HepG2 (cell line): ENCODE data around the gene ACYP2. TPM values are rescaled to one million over a fixed set of nuclear protein-coding genes. Genes with fewer than 3 reads are reported as not detected.

ENCODE experiments used
- ATAC-seq: fragments of 200-7000 bp; cut with Tn5 transposase; 3 replicates; pipeline ENCODE4 v1.9.1; 2020; ENCODE audit warnings: mild to moderate bottlenecking, moderate library complexity
- BruUV-seq: library from RNA; stranded (reverse); fragments of 400-500 nt; replicated peaks from 2 replicates; lab custom pipeline; 2021; lab: Mats Ljungman, UMichigan
- CTCF ChIA-PET: fragments of 300-600 bp; formaldehyde crosslinking; extraction: SDS; loops from one replicate; lab custom pipeline; 2021; ENCODE audit warnings: low total read pairs, inconsistent platforms, low intra/inter-chr PET ratio; lab: Yijun Ruan, JAX
- POLR2A ChIA-PET: fragments of 350-600 bp; sonication (Branson Sonifier 250); formaldehyde crosslinking; loops from one replicate; lab custom pipeline; 2020; ENCODE audit warnings: antibody characterized with exemption, inconsistent platforms; lab: Yijun Ruan, JAX
- DNase-seq: peaks from one replicate; pipeline ENCODE4 v3.0.0-alpha.2; 2015; ENCODE audit warnings: low spot score
- FAIRE-seq: peaks from 3 replicates; lab custom pipeline; 2011; peaks lifted over from hg19 to GRCh38; lab: Jason Lieb, UNC
- H2AFZ ChIP-seq: one replicate; pipeline ENCODE4 v1.6.1; 2011; ENCODE audit warnings: low read length, inconsistent platforms
- H3K27ac ChIP-seq: fragments of 300-600 bp; 3 replicates; pipeline ENCODE4 v1.8.0; 2011; ENCODE audit warnings: mixed run types, mild to moderate bottlenecking, mixed read lengths, low read length, inconsistent platforms; ENCODE audit not compliant: insufficient read depth; ENCODE audit errors: extremely low read length
- H3K27me3 ChIP-seq, 2 experiments: fragments of 200-600 bp in 1 of 2; 2 replicates in 1 of 2; 3 replicates in 1 of 2; pipeline versions ENCODE4 v1.6.0 to v1.8.0; 2011; ENCODE audit warnings: low read length in 2 of 2, mild to moderate bottlenecking in 2 of 2, moderate library complexity in 2 of 2, inconsistent platforms in 1 of 2; ENCODE audit not compliant: insufficient read depth in 2 of 2, control insufficient read depth in 1 of 2
- H3K36me3 ChIP-seq, 2 experiments: fragments of 200-600 bp in 1 of 2; replicated peaks in 1 of 2; 2 replicates in 1 of 2; 3 replicates in 1 of 2; pipeline versions ENCODE4 v1.5.1 to v1.8.0; 2011; ENCODE audit warnings: low read length in 2 of 2, inconsistent platforms in 1 of 2; ENCODE audit not compliant: insufficient read depth in 2 of 2, control insufficient read depth in 1 of 2
- H3K4me1 ChIP-seq: 2 replicates; pipeline ENCODE4 v1.5.1; 2012; ENCODE audit warnings: low read length, inconsistent platforms; ENCODE audit not compliant: insufficient read depth
- H3K4me2 ChIP-seq: 2 replicates; pipeline ENCODE4 v1.6.0; 2011; ENCODE audit warnings: low read depth, low read length, inconsistent platforms
- H3K4me3 ChIP-seq, 3 experiments: fragments of 200-600 bp in 1 of 3; sonication (generic), shearing (Covaris generic) in 1 of 3; replicated peaks in 1 of 3; 2 replicates each; pipeline ENCODE4 v1.5.1; 2011 to 2016; ENCODE audit warnings: low read length in 3 of 3, inconsistent platforms in 2 of 3, low read depth in 2 of 3, mild to moderate bottlenecking in 2 of 3, control low read depth in 1 of 3, mixed read lengths in 1 of 3; ENCODE audit not compliant: insufficient read depth in 1 of 3
- H3K79me2 ChIP-seq: one replicate; pipeline ENCODE4 v1.6.1; 2011; ENCODE audit warnings: low read length, inconsistent platforms; ENCODE audit not compliant: insufficient read depth
- H3K9ac ChIP-seq: 2 replicates; pipeline ENCODE4 v1.6.0; 2011; ENCODE audit warnings: mild to moderate bottlenecking, low read depth, low read length, inconsistent platforms; ENCODE audit not compliant: insufficient read depth
- H3K9me3 ChIP-seq: 2 replicates; pipeline ENCODE4 v1.5.1; 2012; ENCODE audit warnings: mild to moderate bottlenecking, low read length
- H4K20me1 ChIP-seq: 2 replicates; pipeline ENCODE4 v1.6.0; 2011; ENCODE audit warnings: inconsistent platforms, mild to moderate bottlenecking, low read length, moderate library complexity; ENCODE audit not compliant: insufficient read depth
- CREB3 ChIP-seq: sonication (generic); formaldehyde crosslinking; IDR thresholded peaks from 2 replicates; pipeline ENCODE4 v1.5.0; 2020; ENCODE audit warnings: missing genetic modification reagents
- DPF2 ChIP-seq: sonication (generic); formaldehyde crosslinking; IDR thresholded peaks from 2 replicates; pipeline ENCODE4 v1.4.0; 2020; ENCODE audit warnings: mild to moderate bottlenecking, low read depth, missing genetic modification reagents, borderline replicate concordance
- ELF3 ChIP-seq: IDR thresholded peaks from 2 replicates; pipeline ENCODE4 v1.6.1; 2016; ENCODE audit warnings: missing genetic modification reagents, missing compliant biosample characterization
- GTF2F1 ChIP-seq: fragments of 150-350 bp; IDR thresholded peaks from 2 replicates; pipeline ENCODE4 v1.6.1; 2014; ENCODE audit warnings: low read length
- KDM5A ChIP-seq: fragments of 200-600 bp; sonication (generic); IDR thresholded peaks from 2 replicates; pipeline ENCODE4 v1.7.0; 2018; ENCODE audit warnings: antibody characterized with exemption, mild to moderate bottlenecking, low read length, borderline replicate concordance
- KLF16 ChIP-seq, 2 experiments: sonication (generic) in 1 of 2; formaldehyde crosslinking in 1 of 2; IDR thresholded peaks; 2 replicates each; pipeline versions ENCODE4 v1.6.1 to v1.8.0; 2016 to 2023; ENCODE audit warnings: missing genetic modification reagents in 2 of 2, missing compliant biosample characterization in 1 of 2
- MEF2D ChIP-seq: sonication (generic); formaldehyde crosslinking; IDR thresholded peaks from 2 replicates; pipeline ENCODE4 v1.5.1; 2020; ENCODE audit warnings: mild to moderate bottlenecking, missing genetic modification reagents
- MXI1 ChIP-seq: IDR thresholded peaks from 3 replicates; pipeline ENCODE4 v1.6.1; 2012; ENCODE audit warnings: low read depth, low read length, inconsistent platforms, borderline replicate concordance
- NR2C2 ChIP-seq: sonication (generic); formaldehyde crosslinking; IDR thresholded peaks from 2 replicates; pipeline ENCODE4 v1.4.0; 2020; ENCODE audit warnings: missing genetic modification reagents, mild to moderate bottlenecking, moderate library complexity, borderline replicate concordance
- POLR2AphosphoS2 ChIP-seq: IDR thresholded peaks from 2 replicates; pipeline ENCODE4 v1.6.1; 2011; ENCODE audit warnings: low read depth, low read length, improper control_type of control experiment
- RAD21 ChIP-seq: fragments of 450-650 bp; formaldehyde crosslinking; IDR thresholded peaks from 2 replicates; pipeline ENCODE4 v1.5.0; 2020; ENCODE audit warnings: mild to moderate bottlenecking
- REXO4 ChIP-seq: sonication (generic); formaldehyde crosslinking; IDR thresholded peaks from 2 replicates; pipeline ENCODE4 v1.8.0; 2022; ENCODE audit warnings: missing genetic modification reagents, mild to moderate bottlenecking, borderline replicate concordance
- SMC3 ChIP-seq: IDR thresholded peaks from 2 replicates; pipeline ENCODE4 v1.6.1; 2011; ENCODE audit warnings: low read length, improper control_type of control experiment
- SP140L ChIP-seq: sonication (generic); formaldehyde crosslinking; IDR thresholded peaks from 2 replicates; pipeline ENCODE4 v1.4.0; 2020; ENCODE audit warnings: missing genetic modification reagents, borderline replicate concordance
- ZBTB25 ChIP-seq: IDR thresholded peaks from 2 replicates; pipeline ENCODE4 v1.6.1; 2018; ENCODE audit warnings: missing genetic modification reagents
- ZBTB33 ChIP-seq: sonication (generic); formaldehyde crosslinking; IDR thresholded peaks from 2 replicates; pipeline ENCODE4 v1.4.0; 2020; ENCODE audit warnings: missing genetic modification reagents
- ZKSCAN8 ChIP-seq: IDR thresholded peaks from 2 replicates; pipeline ENCODE4 v1.6.1; 2016; ENCODE audit warnings: borderline replicate concordance, missing genetic modification reagents, missing compliant biosample characterization
- ZNF331 ChIP-seq: sonication (generic); formaldehyde crosslinking; IDR thresholded peaks from 2 replicates; pipeline ENCODE4 v1.4.0; 2020; ENCODE audit warnings: missing genetic modification reagents
- ZNF337 ChIP-seq: sonication (generic); formaldehyde crosslinking; IDR thresholded peaks from 2 replicates; pipeline ENCODE4 v1.5.1; 2020; ENCODE audit warnings: missing genetic modification reagents, low read depth, mild to moderate bottlenecking, borderline replicate concordance
- ZSCAN22 ChIP-seq: sonication (generic); formaldehyde crosslinking; IDR thresholded peaks from 2 replicates; pipeline ENCODE4 v1.4.0; 2020; ENCODE audit warnings: mild to moderate bottlenecking, missing genetic modification reagents
- WGBS: methylation state at CpG from one replicate; pipeline ENCODE4 v1.1.6; 2017; ENCODE audit warnings: low lambda C conversion rate; 5-methylcytosine and 5-hydroxymethylcytosine counted together
- in situ Hi-C: cut with HindIII; loops from 2 replicates; pipeline ENCODE4 v1.10.0; 2017; ENCODE audit warnings: low pct_unique_long_range_greater_than_20kb; ENCODE audit not compliant: extremely low pct_ligation_motif_present
- intact Hi-C: fragments of 100-400 bp; cut with micrococcal nuclease; formaldehyde crosslinking; loops from one replicate; pipeline ENCODE4 v1.10.0; 2022; ENCODE audit not compliant: unreplicated experiment
- polyA plus RNA-seq, 8 experiments: library from polyadenylated mRNA; depleted of rRNA in 3 of 8; stranded (reverse) in 7 of 8; unstranded in 1 of 8; fragments of >200 nt; fragmentation: Illumina TruSeq in 4 of 8; extraction: Trizol in 4 of 8; gene quantifications; 2 replicates each; pipeline versions ENCODE4 v1.2.1 to v1.2.3, GENCODE V29; 2011 to 2016; ENCODE audit warnings: low read depth in 4 of 8, missing spikeins in 1 of 8, mixed read lengths in 1 of 8; ENCODE audit not compliant: insufficient read depth in 1 of 8
- total RNA-seq, 5 experiments: library from RNA; depleted of rRNA; stranded (reverse); fragments of >200 nt; fragmentation: Illumina TruSeq; extraction: Trizol; gene quantifications; 2 replicates each; pipeline ENCODE4 v1.2.3, GENCODE V29; 2016; ENCODE audit warnings: low read depth in 1 of 5

ACYP2 gene
- total and polyA plus RNA-seq, 2 of the 13 experiments (the other 11 are each of a cell fraction or from before 2014, with no cell fraction given): 12.3 to 12.7 TPM

- no peak overlapping the region for H3K27ac ChIP-seq
- TF ChIP-seq ZSCAN22 (CRISPR knock-in tag) (no peak), KDM5A (peak; percentile 42; the same call in 1 of the 2 replicates), KLF16 (CRISPR knock-in tag; IDR thresholded peaks at IDR 0.05) (peak in 1 of 2 experiments; percentile 25; a peak in 1 of 4 replicates), RAD21 (CRISPR knock-in tag) (peak; percentile 78), ZKSCAN8 (CRISPR knock-in tag) (0 out of 2 replicates have a peak, but pooled peaks have one; percentile 14), ZBTB25 (CRISPR knock-in tag) (peak; percentile 49; the same call in 1 of the 2 replicates), SMC3 (peak; percentile 70), ZNF331 (CRISPR knock-in tag) (0 out of 2 replicates have a peak, but pooled peaks have one; percentile 19), NR2C2 (no peak), DPF2 (CRISPR knock-in tag) (no peak), REXO4 (no peak), GTF2F1 (no peak), MEF2D (CRISPR knock-in tag) (no peak), SP140L (CRISPR knock-in tag) (no peak), ZNF337 (CRISPR knock-in tag) (no peak), MXI1 (no peak), ZBTB33 (peak; percentile 83), ELF3 (CRISPR knock-in tag) (peak; percentile 9; the same call in 1 of the 2 replicates), POLR2AphosphoS2 (no peak), CREB3 (CRISPR knock-in tag) (no peak)
These were observed 8.6 kb upstream of the ACYP2 start for GRCh38 chr2:54106631-54107454.

More at GRCh38 chr2:54106631-54107454, 8.6 kb upstream of the ACYP2 start:
- Histone ChIP-seq H3K4me2 (peak overlapping the region; percentile 64), H3K27me3 (no peaks in the 10 kb centered on the region), H2AFZ (peak overlapping the region; percentile 21), H4K20me1 (no peaks in the 10 kb centered on the region), H3K79me2 (no peaks in the 10 kb centered on the region), H3K4me1 (peaks cover 32% of the 10 kb centered on the region), H3K9me3 (no peaks in the 10 kb centered on the region), H3K9ac (0 out of 2 replicates have a peak overlapping the region, but pooled peaks have one; percentile 36), H3K36me3 (no peaks in the 10 kb centered on the region), H3K4me3 (peak overlapping the region in 1 of 3 experiments; percentile 32; a peak in 2 of 6 replicates)
- peak; percentile 73 for DNase-seq
- peak; percentile 67 for FAIRE-seq
- intact Hi-C loops (loop anchor here (1.0 to 5.0 kb wide), 4 partner anchors 70 to 731 kb away; a partner anchor contains a TSS), in situ Hi-C loops (loop anchor here (10.0 kb wide), 1 partner anchor 728 kb away; no protein-coding TSS in a partner anchor)
- 43% methylated on average over 12 of the region's 12 CpGs for WGBS
- ChIA-PET POLR2A (interaction anchor here (0.6 to 2.0 kb wide), 5 partner anchors 9 to 452 kb away, joined by 3 to 9 read pairs (median 3); partner anchors contain the start of gene ACYP2), CTCF (interaction anchor here (1.3 to 2.2 kb wide), 3 partner anchors 396 to 732 kb away, joined by 3 to 9 read pairs (median 7); no protein-coding TSS in a partner anchor)
- ATAC-seq: peak; percentile 85
- no TSS peak for BruUV-seq
